Liver (tissue), 9 donors: Measurements from ENCODE around the gene PCSK4. TPM values are rescaled to one million over a fixed set of nuclear protein-coding genes. Genes with fewer than 3 reads are reported as not detected.

ENCODE experiments used
- DNase-seq: peaks from one replicate; pipeline ENCODE4 v3.0.0-alpha.2; 2017; ENCODE audit warnings: low spot score
- H3K27ac ChIP-seq, 2 donors: one replicate each; pipeline ENCODE4 v1.7.0; 2013; ENCODE audit warnings: inconsistent platforms in 2 of 2, low read length in 2 of 2, control low read depth in 1 of 2, low read depth in 1 of 2, mild to moderate bottlenecking in 1 of 2
- H3K27me3 ChIP-seq, 4 donors: one replicate each; pipeline versions ENCODE4 v1.6.1 to v1.7.0; 2013; ENCODE audit warnings: low read length in 3 of 4, inconsistent platforms in 1 of 4, mild to moderate bottlenecking in 1 of 4, moderate library complexity in 1 of 4; ENCODE audit not compliant: control insufficient read depth in 4 of 4, insufficient read depth in 4 of 4
- H3K36me3 ChIP-seq, 4 donors: one replicate each; pipeline versions ENCODE4 v1.6.1 to v1.7.0; 2013; ENCODE audit warnings: low read length in 3 of 4, mild to moderate bottlenecking in 3 of 4, low read depth in 1 of 4, moderate library complexity in 1 of 4; ENCODE audit not compliant: control insufficient read depth in 4 of 4, insufficient read depth in 3 of 4
- H3K4me1 ChIP-seq, 4 donors: one replicate each; pipeline versions ENCODE4 v1.6.1 to v1.7.0; 2013; ENCODE audit warnings: low read length in 3 of 4, mild to moderate bottlenecking in 3 of 4, moderate library complexity in 1 of 4; ENCODE audit not compliant: control insufficient read depth in 4 of 4, insufficient read depth in 4 of 4
- H3K4me3 ChIP-seq, 3 donors: one replicate each; pipeline versions ENCODE4 v1.6.1 to v1.7.0; 2013; ENCODE audit warnings: low read length in 3 of 3, control low read depth in 1 of 3, low read depth in 1 of 3, mild to moderate bottlenecking in 1 of 3
- H3K9ac ChIP-seq, 2 donors: one replicate each; pipeline ENCODE4 v1.7.0; 2013; ENCODE audit warnings: low read length in 2 of 2, mild to moderate bottlenecking in 2 of 2, moderate library complexity in 2 of 2, control low read depth in 1 of 2, low read depth in 1 of 2
- H3K9me3 ChIP-seq, 4 donors: one replicate each; pipeline versions ENCODE4 v1.6.1 to v1.7.0; 2013; ENCODE audit warnings: low read length in 3 of 4; ENCODE audit not compliant: control insufficient read depth in 4 of 4
- CTCF ChIP-seq: fragments of 150-350 bp; IDR thresholded peaks from 2 replicates; pipeline ENCODE4 v1.5.1; 2017; ENCODE audit warnings: improper control_type of control experiment, low read depth, low read length; ENCODE audit not compliant: missing input control
- FOXA1 ChIP-seq: IDR thresholded peaks from 2 replicates; pipeline ENCODE4 v1.6.1; 2016; ENCODE audit warnings: antibody characterized with exemption
- HNF4A ChIP-seq, 2 donors: conservative IDR thresholded peaks; 2 replicates each; pipeline ENCODE4 v1.6.1; 2016; ENCODE audit warnings: antibody characterized with exemption in 2 of 2, mild to moderate bottlenecking in 2 of 2
- HNF4G ChIP-seq: IDR thresholded peaks from 2 replicates; pipeline ENCODE4 v1.6.1; 2016; ENCODE audit warnings: antibody characterized with exemption
- JUND ChIP-seq, 2 donors: IDR thresholded peaks; 2 replicates each; pipeline ENCODE4 v1.6.1; 2016; ENCODE audit warnings: antibody characterized with exemption in 2 of 2
- MAX ChIP-seq: IDR thresholded peaks from 2 replicates; pipeline ENCODE4 v1.6.1; 2016; ENCODE audit warnings: antibody characterized with exemption
- RXRA ChIP-seq, 2 donors: IDR thresholded peaks; 2 replicates each; pipeline ENCODE4 v1.6.1; 2017 to 2018; ENCODE audit warnings: antibody characterized with exemption in 2 of 2, mild to moderate bottlenecking in 1 of 2
- ZBTB33 ChIP-seq: IDR thresholded peaks from 2 replicates; pipeline ENCODE4 v1.6.1; 2016; ENCODE audit warnings: antibody characterized with exemption
- WGBS: extraction: QIAGEN DNeasy Blood & Tissue Kit; methylation state at CpG from one replicate; pipeline ENCODE4 v1.1.7; 2013; 5-methylcytosine and 5-hydroxymethylcytosine counted together
- polyA plus RNA-seq, 2 donors: library from polyadenylated mRNA; stranded (reverse) in 1 of 2; unstranded in 1 of 2; fragments of 200-250 nt in 1 of 2; fragments of >200 nt in 1 of 2; fragmentation: Nextera tagmentation in 1 of 2; extraction: Ambion mirVana in 1 of 2; gene quantifications; one replicate each; pipeline versions ENCODE4 v1.2.1 to v1.2.3, GENCODE V29; 2013 to 2015
- total RNA-seq, 2 donors: library from RNA; depleted of rRNA; stranded (reverse); fragments of >200 nt; gene quantifications; one replicate each; pipeline ENCODE4 v1.2.3, GENCODE V29; 2014
- TF ChIP-seq, protein P1 (sequence below): IDR thresholded peaks from 2 replicates; pipeline ENCODE4 v1.6.1; 2016; ENCODE audit warnings: antibody characterized with exemption, mild to moderate bottlenecking
- donor health status: healthy.
- donor health status: healthy.
- donor health status: healthy.
- donor health status: healthy.
- donor health status: healthy.

The PCSK4 gene
- total and polyA plus RNA-seq, 4 donors: 0.60 to 2.6 (median 1.9) TPM

GRCh38 chr19:1475751-1476437, 14.3 kb downstream of the PCSK4 start:
- Histone ChIP-seq H3K9me3 (no peaks in the 10 kb centered on the region), H3K9ac (no peak overlapping the region), H3K36me3 (peaks cover 0 to 6% (median 0%) of the 10 kb centered on the region in 4 donors), H3K27ac (no peak overlapping the region), H3K27me3 (peaks cover 0 to 6% (median 0%) of the 10 kb centered on the region in 4 donors), H3K4me3 (no peak overlapping the region), H3K4me1 (peaks cover 3 to 28% (median 19%) of the 10 kb centered on the region in 4 donors)
- no peak for TF ChIP-seq CTCF
- TF ChIP-seq JUND (IDR thresholded peaks at IDR 0.05): no peak
- TF ChIP-seq, protein P1, sequence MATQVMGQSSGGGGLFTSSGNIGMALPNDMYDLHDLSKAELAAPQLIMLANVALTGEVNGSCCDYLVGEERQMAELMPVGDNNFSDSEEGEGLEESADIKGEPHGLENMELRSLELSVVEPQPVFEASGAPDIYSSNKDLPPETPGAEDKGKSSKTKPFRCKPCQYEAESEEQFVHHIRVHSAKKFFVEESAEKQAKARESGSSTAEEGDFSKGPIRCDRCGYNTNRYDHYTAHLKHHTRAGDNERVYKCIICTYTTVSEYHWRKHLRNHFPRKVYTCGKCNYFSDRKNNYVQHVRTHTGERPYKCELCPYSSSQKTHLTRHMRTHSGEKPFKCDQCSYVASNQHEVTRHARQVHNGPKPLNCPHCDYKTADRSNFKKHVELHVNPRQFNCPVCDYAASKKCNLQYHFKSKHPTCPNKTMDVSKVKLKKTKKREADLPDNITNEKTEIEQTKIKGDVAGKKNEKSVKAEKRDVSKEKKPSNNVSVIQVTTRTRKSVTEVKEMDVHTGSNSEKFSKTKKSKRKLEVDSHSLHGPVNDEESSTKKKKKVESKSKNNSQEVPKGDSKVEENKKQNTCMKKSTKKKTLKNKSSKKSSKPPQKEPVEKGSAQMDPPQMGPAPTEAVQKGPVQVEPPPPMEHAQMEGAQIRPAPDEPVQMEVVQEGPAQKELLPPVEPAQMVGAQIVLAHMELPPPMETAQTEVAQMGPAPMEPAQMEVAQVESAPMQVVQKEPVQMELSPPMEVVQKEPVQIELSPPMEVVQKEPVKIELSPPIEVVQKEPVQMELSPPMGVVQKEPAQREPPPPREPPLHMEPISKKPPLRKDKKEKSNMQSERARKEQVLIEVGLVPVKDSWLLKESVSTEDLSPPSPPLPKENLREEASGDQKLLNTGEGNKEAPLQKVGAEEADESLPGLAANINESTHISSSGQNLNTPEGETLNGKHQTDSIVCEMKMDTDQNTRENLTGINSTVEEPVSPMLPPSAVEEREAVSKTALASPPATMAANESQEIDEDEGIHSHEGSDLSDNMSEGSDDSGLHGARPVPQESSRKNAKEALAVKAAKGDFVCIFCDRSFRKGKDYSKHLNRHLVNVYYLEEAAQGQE: no peak
- no peak for TF ChIP-seq HNF4G
- DNase-seq: no peak
- 96% methylated on average over 31 of the region's 31 CpGs for WGBS

GRCh38 chr19:1474765-1475351, 15.3 kb downstream of the PCSK4 start:
- TF ChIP-seq MAX (no peak), HNF4A (conservative IDR thresholded peaks at IDR 0.05) (no peak), CTCF (no peak), ZBTB33 (no peak), FOXA1 (no peak), RXRA (IDR thresholded peaks at IDR 0.05) (no peak)
- DNase-seq: no peak
- Histone ChIP-seq H3K9ac (no peak overlapping the region), H3K4me3 (no peak overlapping the region), H3K36me3 (peaks cover 0 to 6% (median 0%) of the 10 kb centered on the region in 4 donors), H3K27me3 (peaks cover 0 to 7% (median 2%) of the 10 kb centered on the region in 4 donors), H3K27ac (no peak overlapping the region), H3K9me3 (no peaks in the 10 kb centered on the region), H3K4me1 (peaks cover 14 to 39% (median 29%) of the 10 kb centered on the region in 4 donors)
- WGBS: 94% methylated on average over 26 of the region's 26 CpGs
